PC-9 (cell line): Measurements from ENCODE around the gene STK38L. TPM values are rescaled to one million over a fixed set of nuclear protein-coding genes. Genes with fewer than 3 reads are reported as not detected.

Experiments
- BruUV-seq: library from RNA; stranded (reverse); fragments of 400-500 nt; replicated peaks from 2 replicates; lab custom pipeline; 2021; lab: Mats Ljungman, UMichigan
- CTCF ChIA-PET: fragments of 300-600 bp; sonication (Branson Sonifier 250); formaldehyde crosslinking; loops from one replicate; lab custom pipeline; 2022; ENCODE audit warnings: antibody characterized with exemption; lab: Charles Lee
- POLR2A ChIA-PET: fragments of 300-600 bp; sonication (Branson Sonifier 250); formaldehyde crosslinking; loops from one replicate; lab custom pipeline; 2022; ENCODE audit warnings: antibody characterized with exemption; ENCODE audit not compliant: unreplicated experiment; lab: Charles Lee
- DNase-seq, 2 experiments: peaks; one replicate each; pipeline versions ENCODE4 v3.0.0 to v3.0.0-alpha.2; 2015 to 2022; ENCODE audit warnings: mixed read lengths in 1 of 2
- H2AFZ ChIP-seq: fragments of 200-600 bp; sonication (generic); 2 replicates; pipeline ENCODE4 v1.8.1; 2017; ENCODE audit warnings: antibody characterized with exemption
- H3F3A ChIP-seq: fragments of 200-600 bp; sonication (generic); 2 replicates; pipeline ENCODE4 v1.8.1; 2017; ENCODE audit warnings: antibody characterized with exemption, mild to moderate bottlenecking, low read depth; ENCODE audit not compliant: insufficient read depth
- H3K27ac ChIP-seq: fragments of 200-600 bp; sonication (generic); 2 replicates; pipeline ENCODE4 v1.6.1; 2016; ENCODE audit warnings: mixed run types
- H3K27me3 ChIP-seq: fragments of 200-600 bp; sonication (generic); 2 replicates; pipeline ENCODE4 v1.6.1; 2016; ENCODE audit warnings: low read depth, mixed run types; ENCODE audit not compliant: insufficient read depth
- H3K36me3 ChIP-seq: fragments of 200-600 bp; sonication (generic); 2 replicates; pipeline ENCODE4 v1.6.1; 2016; ENCODE audit warnings: low read depth, mixed run types
- H3K4me1 ChIP-seq: fragments of 200-600 bp; sonication (generic); replicated peaks from 2 replicates; pipeline ENCODE4 v1.6.1; 2016; ENCODE audit warnings: mixed run types; ENCODE audit not compliant: insufficient read depth
- H3K4me2 ChIP-seq: fragments of 200-600 bp; sonication (generic); 2 replicates; pipeline ENCODE4 v1.6.1; 2017; ENCODE audit warnings: mixed run types
- H3K4me3 ChIP-seq: fragments of 200-600 bp; sonication (generic); 2 replicates; pipeline ENCODE4 v1.6.1; 2016; ENCODE audit warnings: mixed run types
- H3K79me2 ChIP-seq: fragments of 200-600 bp; sonication (generic); 2 replicates; pipeline ENCODE4 v1.6.1; 2017; ENCODE audit warnings: low read depth, mixed run types
- H3K9me2 ChIP-seq: fragments of 200-600 bp; sonication (generic); 2 replicates; pipeline ENCODE4 v1.8.1; 2017; ENCODE audit warnings: mild to moderate bottlenecking; ENCODE audit not compliant: insufficient read depth
- H3K9me3 ChIP-seq: fragments of 200-600 bp; sonication (generic); 2 replicates; pipeline ENCODE4 v1.8.1; 2016; ENCODE audit warnings: low read depth; ENCODE audit not compliant: insufficient read depth
- H4K20me1 ChIP-seq: fragments of 200-600 bp; sonication (generic); 2 replicates; pipeline ENCODE4 v1.8.1; 2017; ENCODE audit not compliant: insufficient read depth
- EZH2 ChIP-seq: fragments of 200-600 bp; sonication (generic); IDR thresholded peaks from 2 replicates; pipeline ENCODE4 v1.8.0; 2017; ENCODE audit warnings: antibody characterized with exemption, low read depth
- intact Hi-C: fragments of 100-400 bp; cut with micrococcal nuclease; formaldehyde crosslinking; loops from one replicate; pipeline ENCODE4 v1.10.0; 2022; ENCODE audit not compliant: unreplicated experiment
- total RNA-seq: library from RNA; stranded (reverse); gene quantifications from 2 replicates; pipeline ENCODE4 v1.2.3, GENCODE V29; 2021
- TF ChIP-seq, protein P1 (sequence below): fragments of 200-600 bp; sonication (generic); conservative IDR thresholded peaks from 2 replicates; pipeline ENCODE4 v1.6.1; 2017; ENCODE audit warnings: mixed run types, antibody characterized with exemption, mild to moderate bottlenecking, moderate library complexity

Gene STK38L
- total RNA-seq, 1 experiment from 2014 or later: 34.7 TPM

DNA sequence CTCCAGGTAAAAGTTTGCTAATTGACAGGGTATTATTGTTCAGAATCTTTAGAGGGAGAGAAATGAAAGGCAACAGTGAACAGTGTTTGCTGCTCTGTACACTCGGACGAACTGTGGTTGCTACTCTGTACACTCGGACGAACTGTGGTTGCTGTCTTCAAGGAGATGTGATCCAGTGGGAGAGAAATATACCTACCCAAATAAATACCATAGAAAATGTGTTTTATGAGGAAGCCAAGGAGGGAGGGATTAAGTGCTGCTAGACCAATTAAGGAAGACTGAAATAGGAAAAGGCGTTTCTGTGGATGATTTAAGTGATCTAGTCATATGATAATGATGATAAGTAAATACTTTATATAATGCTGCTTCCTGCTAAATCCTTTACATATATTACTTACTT is 2.7 kb downstream of the STK38L start:
- no peaks in the 10 kb centered on the region for H3K36me3 ChIP-seq
- H3F3A ChIP-seq: peaks cover 21% of the 10 kb centered on the region
- peak overlapping the region; percentile 86; the same call in 1 of the 2 replicates for H3K4me2 ChIP-seq
- no peaks in the 10 kb centered on the region for H3K9me2 ChIP-seq
- ChIA-PET POLR2A (no interaction called here), CTCF (no interaction called here)
- no peaks in the 10 kb centered on the region; the same call in 1 of the 2 replicates for H3K9me3 ChIP-seq
- 0 out of 2 replicates have a peak, but pooled peaks cover 6% of the 10 kb centered on the region for H4K20me1 ChIP-seq
- no peak overlapping the region for H2AFZ ChIP-seq
- BruUV-seq: no TSS peak
- TF ChIP-seq, protein P1, sequence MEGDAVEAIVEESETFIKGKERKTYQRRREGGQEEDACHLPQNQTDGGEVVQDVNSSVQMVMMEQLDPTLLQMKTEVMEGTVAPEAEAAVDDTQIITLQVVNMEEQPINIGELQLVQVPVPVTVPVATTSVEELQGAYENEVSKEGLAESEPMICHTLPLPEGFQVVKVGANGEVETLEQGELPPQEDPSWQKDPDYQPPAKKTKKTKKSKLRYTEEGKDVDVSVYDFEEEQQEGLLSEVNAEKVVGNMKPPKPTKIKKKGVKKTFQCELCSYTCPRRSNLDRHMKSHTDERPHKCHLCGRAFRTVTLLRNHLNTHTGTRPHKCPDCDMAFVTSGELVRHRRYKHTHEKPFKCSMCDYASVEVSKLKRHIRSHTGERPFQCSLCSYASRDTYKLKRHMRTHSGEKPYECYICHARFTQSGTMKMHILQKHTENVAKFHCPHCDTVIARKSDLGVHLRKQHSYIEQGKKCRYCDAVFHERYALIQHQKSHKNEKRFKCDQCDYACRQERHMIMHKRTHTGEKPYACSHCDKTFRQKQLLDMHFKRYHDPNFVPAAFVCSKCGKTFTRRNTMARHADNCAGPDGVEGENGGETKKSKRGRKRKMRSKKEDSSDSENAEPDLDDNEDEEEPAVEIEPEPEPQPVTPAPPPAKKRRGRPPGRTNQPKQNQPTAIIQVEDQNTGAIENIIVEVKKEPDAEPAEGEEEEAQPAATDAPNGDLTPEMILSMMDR: no peak
- TF ChIP-seq EZH2: no peak
- no peak for DNase-seq
- peaks cover 55% of the 10 kb centered on the region for H3K79me2 ChIP-seq
- no peak overlapping the region; the same call in 1 of the 2 replicates for H3K4me3 ChIP-seq
- no peak overlapping the region for H3K27ac ChIP-seq
- no peaks in the 10 kb centered on the region for H3K27me3 ChIP-seq
- intact Hi-C loops: loop anchor here (5.0 kb wide), 1 partner anchor 56 kb away; no protein-coding TSS in a partner anchor
- peaks cover 19% of the 10 kb centered on the region for H3K4me1 ChIP-seq

DNA sequence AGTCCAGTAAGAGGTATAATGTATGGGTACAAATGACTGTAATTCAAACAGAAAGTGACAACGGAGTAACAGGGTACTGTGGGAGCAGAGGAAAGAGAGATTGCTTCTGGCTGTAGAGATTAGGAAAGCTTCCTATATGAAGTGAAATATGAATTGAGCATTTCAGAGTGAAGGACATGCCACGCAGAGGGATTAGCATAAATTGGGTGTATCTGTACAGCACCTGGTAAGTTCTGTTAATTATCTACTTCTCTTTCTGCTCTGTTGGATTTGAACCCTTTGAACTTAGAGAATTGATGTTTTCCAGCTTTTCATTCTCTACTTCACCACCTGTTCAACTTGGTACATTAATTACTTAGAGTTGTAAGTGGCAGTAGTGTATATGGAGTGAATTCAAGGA is 8.8 kb downstream of the STK38L start:
- CTCF ChIA-PET: interaction anchor here (0.6 kb wide), 2 partner anchors 34 to 479 kb away, joined by 3 to 5 read pairs; no protein-coding TSS in a partner anchor
- peaks cover 31% of the 10 kb centered on the region for H3K79me2 ChIP-seq
- POLR2A ChIA-PET: no interaction called here
- no peaks in the 10 kb centered on the region for H3K36me3 ChIP-seq
- 0 out of 2 replicates have a peak, but pooled peaks cover 6% of the 10 kb centered on the region for H4K20me1 ChIP-seq
- BruUV-seq: no TSS peak
- no peak overlapping the region for H3K4me2 ChIP-seq
- TF ChIP-seq EZH2: no peak
- TF ChIP-seq, protein P1: no peak
- DNase-seq: no peak
- no peak overlapping the region for H3K4me3 ChIP-seq
- no peak overlapping the region for H2AFZ ChIP-seq
- no peaks in the 10 kb centered on the region for H3F3A ChIP-seq
- H3K27me3 ChIP-seq: no peaks in the 10 kb centered on the region
- no peaks in the 10 kb centered on the region; the same call in 1 of the 2 replicates for H3K9me3 ChIP-seq
- intact Hi-C loops: no loop called here
- no peaks in the 10 kb centered on the region for H3K9me2 ChIP-seq
- H3K27ac ChIP-seq: no peak overlapping the region
- no peaks in the 10 kb centered on the region for H3K4me1 ChIP-seq

- no peaks in the 10 kb centered on the region for H3K27me3 ChIP-seq
- H3K9me2 ChIP-seq: no peaks in the 10 kb centered on the region
- no peaks in the 10 kb centered on the region for H3F3A ChIP-seq
- H3K4me1 ChIP-seq: no peaks in the 10 kb centered on the region
- CTCF ChIA-PET: no interaction called here
- H2AFZ ChIP-seq: no peak overlapping the region
- TF ChIP-seq, protein P1: no peak
- no peak for TF ChIP-seq EZH2
- no peak for DNase-seq
- POLR2A ChIA-PET: no interaction called here
- no peaks in the 10 kb centered on the region; the same call in 1 of the 2 replicates for H3K9me3 ChIP-seq
- H3K79me2 ChIP-seq: peaks cover 27% of the 10 kb centered on the region
- no peak overlapping the region for H3K4me2 ChIP-seq
- H4K20me1 ChIP-seq: 0 out of 2 replicates have a peak, but pooled peaks cover 6% of the 10 kb centered on the region
- no peaks in the 10 kb centered on the region for H3K36me3 ChIP-seq
- BruUV-seq: no TSS peak
- no peak overlapping the region for H3K27ac ChIP-seq
- no peak overlapping the region for H3K4me3 ChIP-seq
- intact Hi-C loops: no loop called here
Observed at GRCh38 chr12:27253347-27253746, 9.3 kb downstream of the STK38L start.
